Measurements from ENCODE around the gene ATRNL1.

DNA sequence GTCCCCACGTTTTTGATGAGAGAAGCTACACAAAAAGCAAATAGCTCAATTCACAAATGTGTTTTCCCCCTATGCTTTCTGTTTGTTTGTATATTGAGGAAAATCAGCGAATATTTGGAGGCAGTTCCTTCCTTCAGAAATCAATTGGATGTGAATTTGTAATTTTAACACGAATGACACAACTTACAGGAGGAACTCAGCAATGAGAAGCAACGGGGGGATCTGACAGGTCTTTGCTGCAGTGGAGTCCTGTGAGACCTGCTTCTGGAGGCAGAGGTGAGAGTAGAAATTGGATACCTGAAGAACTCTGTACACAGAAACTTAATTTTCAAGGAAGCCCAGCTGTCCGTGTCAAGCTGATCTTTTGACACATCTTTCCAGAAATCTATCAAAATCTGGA is 809.4 kb downstream of the ATRNL1 start:
- TF ChIP-seq CTCF (conservative IDR thresholded peaks at IDR 0.05; ENCODE audit: low read length) (no peak), EZH2phosphoT487 (IDR thresholded peaks at IDR 0.05; ENCODE audit: borderline replicate concordance, low read depth, low read length) (no peak)
